ENCODE measurements around the gene PARP2. TPM values are rescaled to one million over a fixed set of nuclear protein-coding genes. Genes with fewer than 3 reads are reported as not detected.
A peak's percentile ranks its signal among the peaks of the same experiment; 100 is the strongest.

Gene PARP2
- total and polyA plus RNA-seq, 9 of the 15 experiments (the other 6 are each of a cell fraction or from before 2014, with no cell fraction given) = 19.7 to 50.5 (median 29.9) TPM

- TF ChIP-seq TAF1 (IDR thresholded peaks at IDR 0.05; ENCODE audit: control insufficient read depth, extremely low read depth, insufficient read depth, low read length, severe bottlenecking) (peak; percentile 38), ZBTB33 (CRISPR knock-in tag; IDR thresholded peaks at IDR 0.05) (0 out of 2 replicates have a peak, but pooled peaks have one; percentile 32), ZNF384 (IDR thresholded peaks at IDR 0.05; ENCODE audit: low read depth, low read length) (peak; percentile 38; the same call in 1 of the 2 replicates), EP300 (IDR thresholded peaks at IDR 0.05; ENCODE audit: low read length) (no peak; the same call in 1 of the 2 replicates), ETS2 (tag; IDR thresholded peaks at IDR 0.05; ENCODE audit: borderline replicate concordance, poor library complexity, severe bottlenecking) (no peak), CHD2 (IDR thresholded peaks at IDR 0.05; ENCODE audit: low read depth, low read length) (peak; percentile 94), POLR2H (tag; IDR thresholded peaks at IDR 0.05; ENCODE audit: low read depth) (peak; percentile 98), HDAC3 (IDR thresholded peaks at IDR 0.05; ENCODE audit: borderline replicate concordance, partially characterized antibody) (no peak), TAF7 (tag; IDR thresholded peaks at IDR 0.05) (0 out of 2 replicates have a peak, but pooled peaks have one; percentile 15), GTF2B (IDR thresholded peaks at IDR 0.05; ENCODE audit: extremely low read depth, insufficient read length) (peak; percentile 78), MITF (IDR thresholded peaks at IDR 0.05) (0 out of 2 replicates have a peak, but pooled peaks have one; percentile 35), CBFB (CRISPR knock-in tag; IDR thresholded peaks at IDR 0.05) (no peak), JUND (IDR thresholded peaks at IDR 0.05; ENCODE audit: borderline replicate concordance, low read depth, low read length) (peak; percentile 92), JUND (tag; IDR thresholded peaks at IDR 0.05; ENCODE audit: borderline replicate concordance, low read depth, low read length) (peak; percentile 88; the same call in 2 of the 3 replicates), ATF1 (CRISPR knock-in tag; IDR thresholded peaks at IDR 0.05) (peak; percentile 76), ATF1 (tag; IDR thresholded peaks at IDR 0.05) (peak; percentile 98), ZBTB2 (IDR thresholded peaks at IDR 0.05) (0 out of 2 replicates have a peak, but pooled peaks have one; percentile 44), EWSR1 (IDR thresholded peaks at IDR 0.05; ENCODE audit: borderline replicate concordance, low read depth, partially characterized antibody) (no peak), C11orf30 (IDR thresholded peaks at IDR 0.05; ENCODE audit: low read depth) (peak; percentile 86), ZNF395 (CRISPR knock-in tag; IDR thresholded peaks at IDR 0.05) (peak; percentile 39; the same call in 1 of the 2 replicates)
Measured at GRCh38 chr14:20343092-20343861, at the start of gene PARP2 (continued).

Data from K562 (cell line).